ENCODE results near the gene CFAP52.
"Not testable (repeated sequence)": the region's sequence is repeated elsewhere in the genome, so short reads cannot be mapped to it uniquely, and the experiment has no call there.

CFAP52 gene

GRCh38 chr17:9647014-9647413 is 70.6 kb downstream of the CFAP52 start:
- DNase-seq, result no peak

GRCh38 chr17:9648521-9649110 is 72.2 kb downstream of the CFAP52 start:
- DNase-seq, result no peak

- DNase-seq, result no peak
Observed at GRCh38 chr17:9658593-9659211, 82.3 kb downstream of the CFAP52 start.

GRCh38 chr17:9661027-9661426 is 84.6 kb downstream of the CFAP52 start:
- DNase-seq, result no peak

GRCh38 chr17:9663511-9663910 is 87.1 kb downstream of the CFAP52 start:
- DNase-seq, result not testable (repeated sequence)

- DNase-seq, result no peak
Observed at GRCh38 chr17:9666461-9667050, 90.1 kb downstream of the CFAP52 start.

- DNase-seq, result no peak
Observed at GRCh38 chr17:9668517-9668916, 92.1 kb downstream of the CFAP52 start.

GRCh38 chr17:9669551-9670008 is 93.1 kb downstream of the CFAP52 start:
- no peak for DNase-seq

- no peak for DNase-seq
Observed at GRCh38 chr17:9670596-9670995, 94.2 kb downstream of the CFAP52 start.

- DNase-seq, result no peak
Observed at GRCh38 chr17:9671559-9671958, 95.1 kb downstream of the CFAP52 start.

- no peak for DNase-seq
Observed at GRCh38 chr17:9672266-9672665, 95.8 kb downstream of the CFAP52 start.

- no peak for DNase-seq
Observed at GRCh38 chr17:9672691-9673090, 96.2 kb downstream of the CFAP52 start.

- DNase-seq, result no peak
Observed at GRCh38 chr17:9676084-9676483, 99.6 kb downstream of the CFAP52 start.

- no peak for DNase-seq
Observed at GRCh38 chr17:9676820-9677310, 100.4 kb downstream of the CFAP52 start.

- no peak for DNase-seq
Observed at GRCh38 chr17:9677411-9677810, 101.0 kb downstream of the CFAP52 start.

GRCh38 chr17:9677896-9678295 is 101.5 kb downstream of the CFAP52 start:
- no peak for DNase-seq

- no peak for DNase-seq
Observed at GRCh38 chr17:9684955-9685621, 108.6 kb downstream of the CFAP52 start.

Measured in activated CD4-positive, alpha-beta T cell treated with anti-CD3 and anti-CD28 coated beads for 4 hours (primary cell).